Activated CD4-positive, CD25-positive, alpha-beta regulatory T cell treated with anti-CD3 and anti-CD28 coated beads, Interleukin-2, amount 50 U/mL, for 24 hours (primary cell): ENCODE measurements around the gene ZNF624.
A peak's percentile ranks its signal among the peaks of the same experiment; 100 is the strongest.

Experiments used
- ATAC-seq, 2 donors: fragments of 150-1000 bp; cut with Tn5 transposase; one replicate each; pipeline ENCODE4 v1.10.0; 2021; ENCODE audit warnings: mild to moderate bottlenecking in 1 of 2, moderate library complexity in 1 of 2

Gene ZNF624

GRCh38 chr17:16589097-16589969 is 64.3 kb downstream of the ZNF624 start:
- ATAC-seq = peak; percentile 86 to 88

GRCh38 chr17:16585796-16586195 is 67.9 kb downstream of the ZNF624 start:
- no peak for ATAC-seq

DNA sequence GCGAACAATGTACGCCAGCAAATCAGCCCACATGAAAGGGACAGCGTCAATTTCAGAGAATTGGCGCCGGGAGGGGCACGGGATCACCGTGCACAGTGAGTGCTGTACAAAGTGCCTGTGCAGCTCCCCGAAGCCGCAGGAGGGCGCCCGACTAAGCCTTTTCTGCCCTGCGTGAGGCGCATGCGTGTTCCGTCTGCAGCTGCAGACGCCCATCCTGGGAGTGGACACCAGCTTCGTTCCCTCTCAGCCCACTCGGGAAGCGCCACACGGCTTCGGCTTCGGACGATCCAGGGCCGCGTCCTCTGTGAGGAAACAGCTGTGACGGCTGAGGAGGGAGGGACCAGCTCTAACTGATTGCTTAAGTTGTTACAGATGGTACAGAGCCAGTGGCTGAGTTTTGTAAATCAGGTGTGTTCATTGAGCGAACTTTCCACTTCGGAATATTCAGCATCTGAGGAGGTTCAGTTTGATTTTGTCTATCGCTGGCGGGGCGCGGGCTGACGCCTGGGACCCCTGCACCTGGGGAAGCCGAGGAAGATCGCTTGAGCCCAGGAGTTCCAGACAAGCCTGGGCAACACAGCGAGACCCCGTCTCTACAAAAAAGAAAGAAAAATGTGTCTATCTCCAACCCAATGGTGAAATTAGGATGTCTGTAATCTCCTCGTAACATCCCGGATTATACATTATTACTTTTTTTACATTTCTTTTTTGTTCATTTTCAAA is 69.2 kb downstream of the ZNF624 start:
- ATAC-seq = peak; percentile 97 to 98

- no peak for ATAC-seq
Observed at GRCh38 chr17:16583781-16584180, 69.9 kb downstream of the ZNF624 start.

- ATAC-seq = no peak
Observed at GRCh38 chr17:16573466-16573865, 80.2 kb downstream of the ZNF624 start.
